A549 (cell line): ENCODE results near the gene SLCO2A1.

Experiments
- CBX8 ChIP-seq: fragments of 200-600 bp; sonication (generic); IDR thresholded peaks from 2 replicates; pipeline ENCODE4 v1.6.1; 2016
- EP300 ChIP-seq, 2 experiments: fragments of >200 bp; sonication (Bioruptor Twin); formaldehyde crosslinking; IDR thresholded peaks; 2 replicates in 1 of 2; 3 replicates in 1 of 2; pipeline ENCODE4 v1.6.1; 2016 to 2017
- HDAC2 ChIP-seq: fragments of 200-600 bp; sonication (generic); IDR thresholded peaks from 2 replicates; pipeline ENCODE4 v1.6.1; 2016
- POLR2A ChIP-seq: IDR thresholded peaks from 2 replicates; pipeline ENCODE4 v1.6.1; 2012; ENCODE audit warnings: mild to moderate bottlenecking, low read length
- POLR2AphosphoS2 ChIP-seq: conservative IDR thresholded peaks from 2 replicates; pipeline ENCODE4 v1.6.1; 2012; ENCODE audit warnings: low read length, improper control_type of control experiment, inconsistent platforms
- ZSCAN20 ChIP-seq: fragments of 250-450 bp; sonication (Bioruptor Pico); IDR thresholded peaks from 2 replicates; pipeline ENCODE4 v1.8.0; 2022; ENCODE audit warnings: mild to moderate bottlenecking, moderate library complexity
- TF ChIP-seq, protein P1 (sequence below): fragments of >200 bp; sonication (Bioruptor Twin); formaldehyde crosslinking; IDR thresholded peaks from 3 replicates; pipeline ENCODE4 v1.5.1; 2016
- TF ChIP-seq, protein P2 (sequence below): IDR thresholded peaks from 2 replicates; pipeline ENCODE4 v1.6.1; 2012

DNA sequence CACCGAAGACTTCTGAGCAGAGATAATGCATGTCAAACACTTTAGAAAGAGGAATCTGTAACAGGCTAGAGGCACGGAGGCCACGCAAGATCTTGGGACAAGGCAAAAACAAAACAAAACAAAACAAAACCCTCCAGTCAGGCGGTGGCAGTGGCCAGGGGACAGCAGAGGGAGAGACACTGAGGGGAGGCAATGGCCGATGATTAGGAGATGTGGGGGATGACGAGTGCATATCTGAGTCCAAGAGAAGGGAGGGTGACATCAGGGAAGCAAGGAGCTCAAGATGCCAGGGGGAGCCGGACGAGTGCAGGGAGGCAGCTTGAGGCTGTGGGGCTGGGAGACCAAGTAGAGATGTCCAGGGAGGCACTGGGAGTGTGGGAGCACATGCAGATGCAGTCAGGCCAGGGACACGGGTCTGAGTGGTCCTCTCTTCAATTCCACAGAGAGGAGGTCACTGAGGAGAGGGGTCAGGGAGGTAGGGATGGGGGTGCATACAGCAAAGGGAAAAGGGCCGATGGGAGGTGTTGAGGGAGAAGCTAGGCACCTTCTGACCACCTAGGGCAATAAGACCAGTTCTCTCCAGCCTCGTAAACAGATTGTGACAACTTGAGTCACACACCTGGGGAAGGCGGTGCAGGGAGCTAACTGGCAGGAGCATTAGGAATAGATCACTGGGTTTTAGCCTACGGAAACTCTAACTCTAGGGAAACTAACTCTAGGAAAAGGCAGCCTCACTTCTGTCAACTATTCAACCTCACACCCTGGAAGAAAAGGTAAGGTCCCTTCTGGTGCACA is 29.6 kb downstream of the SLCO2A1 start:
- TF ChIP-seq, protein P1, sequence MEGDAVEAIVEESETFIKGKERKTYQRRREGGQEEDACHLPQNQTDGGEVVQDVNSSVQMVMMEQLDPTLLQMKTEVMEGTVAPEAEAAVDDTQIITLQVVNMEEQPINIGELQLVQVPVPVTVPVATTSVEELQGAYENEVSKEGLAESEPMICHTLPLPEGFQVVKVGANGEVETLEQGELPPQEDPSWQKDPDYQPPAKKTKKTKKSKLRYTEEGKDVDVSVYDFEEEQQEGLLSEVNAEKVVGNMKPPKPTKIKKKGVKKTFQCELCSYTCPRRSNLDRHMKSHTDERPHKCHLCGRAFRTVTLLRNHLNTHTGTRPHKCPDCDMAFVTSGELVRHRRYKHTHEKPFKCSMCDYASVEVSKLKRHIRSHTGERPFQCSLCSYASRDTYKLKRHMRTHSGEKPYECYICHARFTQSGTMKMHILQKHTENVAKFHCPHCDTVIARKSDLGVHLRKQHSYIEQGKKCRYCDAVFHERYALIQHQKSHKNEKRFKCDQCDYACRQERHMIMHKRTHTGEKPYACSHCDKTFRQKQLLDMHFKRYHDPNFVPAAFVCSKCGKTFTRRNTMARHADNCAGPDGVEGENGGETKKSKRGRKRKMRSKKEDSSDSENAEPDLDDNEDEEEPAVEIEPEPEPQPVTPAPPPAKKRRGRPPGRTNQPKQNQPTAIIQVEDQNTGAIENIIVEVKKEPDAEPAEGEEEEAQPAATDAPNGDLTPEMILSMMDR = no peak
- no peak for TF ChIP-seq POLR2A
- no peak for TF ChIP-seq ZSCAN20 (CRISPR knock-in tag)
- TF ChIP-seq EP300 (IDR thresholded peaks at IDR 0.05) = no peak
- no peak for TF ChIP-seq CBX8
- TF ChIP-seq HDAC2 = no peak
- no peak for TF ChIP-seq POLR2AphosphoS2
- TF ChIP-seq, protein P2, sequence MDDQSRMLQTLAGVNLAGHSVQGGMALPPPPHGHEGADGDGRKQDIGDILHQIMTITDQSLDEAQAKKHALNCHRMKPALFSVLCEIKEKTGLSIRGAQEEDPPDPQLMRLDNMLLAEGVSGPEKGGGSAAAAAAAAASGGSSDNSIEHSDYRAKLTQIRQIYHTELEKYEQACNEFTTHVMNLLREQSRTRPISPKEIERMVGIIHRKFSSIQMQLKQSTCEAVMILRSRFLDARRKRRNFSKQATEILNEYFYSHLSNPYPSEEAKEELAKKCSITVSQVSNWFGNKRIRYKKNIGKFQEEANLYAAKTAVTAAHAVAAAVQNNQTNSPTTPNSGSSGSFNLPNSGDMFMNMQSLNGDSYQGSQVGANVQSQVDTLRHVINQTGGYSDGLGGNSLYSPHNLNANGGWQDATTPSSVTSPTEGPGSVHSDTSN = no peak
